ENCODE measurements around the gene MSRB1. TPM values are rescaled to one million over a fixed set of nuclear protein-coding genes. Genes with fewer than 3 reads are reported as not detected.

MSRB1 gene
- total and polyA plus RNA-seq, 10 donors: 31.1 to 114 (median 57.2) TPM

- DNase-seq: no peak
- intact Hi-C loops (cut with DNase I; ENCODE audit: low total_unique reads): no loop called here
These were observed 46.9 kb downstream of the MSRB1 start for GRCh38 chr16:1895949-1896675.

GRCh38 chr16:1895068-1895467, 47.9 kb downstream of the MSRB1 start:
- intact Hi-C loops (cut with DNase I; ENCODE audit: low total_unique reads): no loop called here
- Histone ChIP-seq H3K27me3 (replicated peaks in 1 of 7) (peaks cover 0 to 76% (median 0%) of the 10 kb centered on the region in 7 donors), H3K36me3 (no peaks in the 10 kb centered on the region), H3K4me3 (no peak overlapping the region), H3K4me1 (no peaks in the 10 kb centered on the region), H3K27ac (no peak overlapping the region), H3K9me3 (no peaks in the 10 kb centered on the region)
- TF ChIP-seq POLR2A (IDR thresholded peaks at IDR 0.05): no peak
- TF ChIP-seq CTCF (IDR thresholded peaks at IDR 0.05 in 8 of 11, conservative IDR thresholded peaks at IDR 0.05 in 3 of 11): no peak
- no peak for TF ChIP-seq POLR2AphosphoS5 (IDR thresholded peaks at IDR 0.05)
- DNase-seq: no peak
- 82 to 100% (median 87%) methylated on average over 2 to 5 of the region's 5 CpGs for WGBS, 5 donors

More at GRCh38 chr16:1895949-1896675, 46.9 kb downstream of the MSRB1 start:
- 79 to 85% (median 81%) methylated on average over 20 to 27 of the region's 27 CpGs for WGBS, 5 donors
- Histone ChIP-seq H3K36me3 (no peaks in the 10 kb centered on the region), H3K4me3 (no peak overlapping the region), H3K27me3 (replicated peaks in 1 of 7) (peaks cover 0 to 74% (median 0%) of the 10 kb centered on the region in 7 donors), H3K4me1 (no peaks in the 10 kb centered on the region), H3K9me3 (no peaks in the 10 kb centered on the region), H3K27ac (no peak overlapping the region)
- TF ChIP-seq CTCF (IDR thresholded peaks at IDR 0.05 in 8 of 11, conservative IDR thresholded peaks at IDR 0.05 in 3 of 11) (no peak), POLR2AphosphoS5 (IDR thresholded peaks at IDR 0.05) (no peak), POLR2A (IDR thresholded peaks at IDR 0.05) (no peak)

GRCh38 chr16:1890708-1891050, 52.3 kb downstream of the MSRB1 start:
- TF ChIP-seq POLR2AphosphoS5 (IDR thresholded peaks at IDR 0.05): no peak
- TF ChIP-seq CTCF (IDR thresholded peaks at IDR 0.05 in 8 of 11, conservative IDR thresholded peaks at IDR 0.05 in 3 of 11): no peak
- TF ChIP-seq POLR2A (IDR thresholded peaks at IDR 0.05): no peak
- H3K27me3 ChIP-seq (replicated peaks in 1 of 7): peaks cover 0 to 57% (median 0%) of the 10 kb centered on the region in 7 donors
- intact Hi-C loops (cut with DNase I; ENCODE audit: low total_unique reads): no loop called here
- no peak overlapping the region for H3K4me3 ChIP-seq
- H3K4me1 ChIP-seq: no peaks in the 10 kb centered on the region
- no peak overlapping the region for H3K27ac ChIP-seq
- H3K36me3 ChIP-seq: no peaks in the 10 kb centered on the region
- 38 to 59% (median 51%) methylated on average over 4 of the region's 4 CpGs for whole genome bisulfite sequencing, 5 donors
- H3K9me3 ChIP-seq: no peaks in the 10 kb centered on the region
- DNase-seq: no peak

GRCh38 chr16:1890024-1890707, 52.8 kb downstream of the MSRB1 start:
- Histone ChIP-seq H3K36me3 (no peaks in the 10 kb centered on the region), H3K4me1 (no peaks in the 10 kb centered on the region), H3K9me3 (no peaks in the 10 kb centered on the region), H3K27ac (no peak overlapping the region), H3K4me3 (no peak overlapping the region), H3K27me3 (replicated peaks in 1 of 7) (peaks cover 0 to 62% (median 0%) of the 10 kb centered on the region in 7 donors)
- DNase-seq: no peak
- intact Hi-C loops (cut with DNase I; ENCODE audit: low total_unique reads): no loop called here
- TF ChIP-seq POLR2AphosphoS5 (IDR thresholded peaks at IDR 0.05) (no peak), CTCF (IDR thresholded peaks at IDR 0.05 in 8 of 11, conservative IDR thresholded peaks at IDR 0.05 in 3 of 11) (no peak), POLR2A (IDR thresholded peaks at IDR 0.05) (no peak)
- 60 to 73% (median 66%) methylated on average over 16 of the region's 16 CpGs for WGBS, 5 donors

Data from spleen (tissue), 11 donors.